Measurements from ENCODE around the gene SPATA22. TPM values are rescaled to one million over a fixed set of nuclear protein-coding genes. Genes with fewer than 3 reads are reported as not detected.

Gene SPATA22
- total RNA-seq, 1 donor from 2014 or later: not detected

GRCh38 chr17:3507071-3507470, 35.5 kb upstream of the SPATA22 start:
- H3K4me3 ChIP-seq (ENCODE audit: insufficient read depth, low read depth, low read length): no peak overlapping the region
- H3K4me2 ChIP-seq (ENCODE audit: low read length): no peak overlapping the region
- Mint-ChIP-seq H3K9me3 (ENCODE audit: unreplicated experiment) (peaks cover 5% of the 10 kb centered on the region), H3K4me1 (ENCODE audit: low read depth, unreplicated experiment) (no peaks in the 10 kb centered on the region), H3K27me3 (ENCODE audit: low read depth, unreplicated experiment) (no peaks in the 10 kb centered on the region), H3K36me3 (ENCODE audit: low read depth, unreplicated experiment) (no peaks in the 10 kb centered on the region), H3K27ac (ENCODE audit: unreplicated experiment) (no peak overlapping the region), H3K4me3 (ENCODE audit: unreplicated experiment) (no peak overlapping the region)
- H3K9ac ChIP-seq (ENCODE audit: low read length): no peak overlapping the region
- FAIRE-seq (no peak), DNase-seq (ENCODE audit: low read depth) (no peak)
- no peaks in the 10 kb centered on the region for H3K9me3 ChIP-seq (ENCODE audit: insufficient read depth, low read depth, low read length)
- H3K4me1 ChIP-seq (ENCODE audit: insufficient read depth, low read length): no peaks in the 10 kb centered on the region
- H3K79me2 ChIP-seq (ENCODE audit: insufficient read depth, low read length): no peaks in the 10 kb centered on the region
- H4K20me1 ChIP-seq (ENCODE audit: insufficient read depth, low read length): no peaks in the 10 kb centered on the region
- H3K27ac ChIP-seq (ENCODE audit: low read depth, low read length): no peak overlapping the region
- no peaks in the 10 kb centered on the region for H3K36me3 ChIP-seq (ENCODE audit: insufficient read depth, low read length)
- H2AFZ ChIP-seq (ENCODE audit: low read depth, low read length): no peak overlapping the region
- TF ChIP-seq CTCF (IDR thresholded peaks at IDR 0.05; ENCODE audit: insufficient read depth, low read depth, low read length) (no peak), EZH2 (IDR thresholded peaks at IDR 0.05; ENCODE audit: insufficient read depth, low read length) (no peak)
- no peaks in the 10 kb centered on the region for H3K27me3 ChIP-seq (ENCODE audit: insufficient read depth, low read length)

GRCh38 chr17:3506054-3506453, 34.4 kb upstream of the SPATA22 start:
- Histone ChIP-seq H3K36me3 (ENCODE audit: insufficient read depth, low read length) (no peaks in the 10 kb centered on the region), H2AFZ (ENCODE audit: low read depth, low read length) (no peak overlapping the region), H3K27me3 (ENCODE audit: insufficient read depth, low read length) (no peaks in the 10 kb centered on the region), H3K9me3 (ENCODE audit: insufficient read depth, low read depth, low read length) (no peaks in the 10 kb centered on the region), H3K4me1 (ENCODE audit: insufficient read depth, low read length) (no peaks in the 10 kb centered on the region), H3K79me2 (ENCODE audit: insufficient read depth, low read length) (no peaks in the 10 kb centered on the region), H4K20me1 (ENCODE audit: insufficient read depth, low read length) (no peaks in the 10 kb centered on the region), H3K9ac (ENCODE audit: low read length) (no peak overlapping the region), H3K4me2 (ENCODE audit: low read length) (no peak overlapping the region), H3K27ac (ENCODE audit: low read depth, low read length) (no peak overlapping the region), H3K4me3 (ENCODE audit: insufficient read depth, low read depth, low read length) (no peak overlapping the region)
- Mint-ChIP-seq H3K9me3 (ENCODE audit: unreplicated experiment) (peaks cover 9% of the 10 kb centered on the region), H3K4me1 (ENCODE audit: low read depth, unreplicated experiment) (no peaks in the 10 kb centered on the region), H3K36me3 (ENCODE audit: low read depth, unreplicated experiment) (no peaks in the 10 kb centered on the region), H3K4me3 (ENCODE audit: unreplicated experiment) (no peak overlapping the region), H3K27ac (ENCODE audit: unreplicated experiment) (no peak overlapping the region), H3K27me3 (ENCODE audit: low read depth, unreplicated experiment) (no peaks in the 10 kb centered on the region)
- TF ChIP-seq EZH2 (IDR thresholded peaks at IDR 0.05; ENCODE audit: insufficient read depth, low read length): no peak
- TF ChIP-seq CTCF (IDR thresholded peaks at IDR 0.05; ENCODE audit: insufficient read depth, low read depth, low read length): no peak
- DNase-seq (ENCODE audit: low read depth): no peak
- no peak for FAIRE-seq

- no peak overlapping the region for H3K4me3 ChIP-seq (ENCODE audit: insufficient read depth, low read depth, low read length)
- no peaks in the 10 kb centered on the region for H3K4me1 Mint-ChIP-seq (ENCODE audit: low read depth, unreplicated experiment)
- DNase-seq (ENCODE audit: low read depth) (no peak), FAIRE-seq (no peak)
- no peak overlapping the region for H3K9ac ChIP-seq (ENCODE audit: low read length)
- no peak overlapping the region for H3K27ac ChIP-seq (ENCODE audit: low read depth, low read length)
- H3K27me3 ChIP-seq (ENCODE audit: insufficient read depth, low read length): no peaks in the 10 kb centered on the region
- no peaks in the 10 kb centered on the region for H4K20me1 ChIP-seq (ENCODE audit: insufficient read depth, low read length)
- no peaks in the 10 kb centered on the region for H3K4me1 ChIP-seq (ENCODE audit: insufficient read depth, low read length)
- H3K9me3 Mint-ChIP-seq (ENCODE audit: unreplicated experiment): peaks cover 10% of the 10 kb centered on the region
- H3K9me3 ChIP-seq (ENCODE audit: insufficient read depth, low read depth, low read length): no peaks in the 10 kb centered on the region
- H3K79me2 ChIP-seq (ENCODE audit: insufficient read depth, low read length): no peaks in the 10 kb centered on the region
- no peak overlapping the region for H2AFZ ChIP-seq (ENCODE audit: low read depth, low read length)
- H3K27me3 Mint-ChIP-seq (ENCODE audit: low read depth, unreplicated experiment): no peaks in the 10 kb centered on the region
- no peak overlapping the region for H3K4me2 ChIP-seq (ENCODE audit: low read length)
- H3K4me3 Mint-ChIP-seq (ENCODE audit: unreplicated experiment): no peak overlapping the region
- H3K36me3 Mint-ChIP-seq (ENCODE audit: low read depth, unreplicated experiment): no peaks in the 10 kb centered on the region
- TF ChIP-seq EZH2 (IDR thresholded peaks at IDR 0.05; ENCODE audit: insufficient read depth, low read length) (no peak), CTCF (IDR thresholded peaks at IDR 0.05; ENCODE audit: insufficient read depth, low read depth, low read length) (no peak)
- H3K27ac Mint-ChIP-seq (ENCODE audit: unreplicated experiment): no peak overlapping the region
- no peaks in the 10 kb centered on the region for H3K36me3 ChIP-seq (ENCODE audit: insufficient read depth, low read length)
Observed at GRCh38 chr17:3505008-3505407, 33.4 kb upstream of the SPATA22 start.

All from astrocyte (in vitro differentiated cells and primary cell).